Frontal cortex (tissue), 4 donors: ENCODE measurements around the gene FIGN. TPM values are rescaled to one million over a fixed set of nuclear protein-coding genes. Genes with fewer than 3 reads are reported as not detected.

ENCODE experiments used
- DNase-seq, 2 donors: peaks; one replicate each; pipeline ENCODE4 v3.0.0; 2012; ENCODE audit warnings: low spot score in 2 of 2
- FAIRE-seq: peaks from 2 replicates; lab custom pipeline; 2012; peaks lifted over from hg19 to GRCh38; lab: Jason Lieb, UNC
- total RNA-seq: library from RNA; depleted of rRNA; stranded (reverse); fragments of >200 nt; gene quantifications from one replicate; pipeline ENCODE4 v1.2.3, GENCODE V29; 2014
- donor health status: control.
- donor health status: control.
- donor health status: control.

The FIGN gene
- total RNA-seq, 1 donor from 2014 or later: 1.2 TPM

DNA sequence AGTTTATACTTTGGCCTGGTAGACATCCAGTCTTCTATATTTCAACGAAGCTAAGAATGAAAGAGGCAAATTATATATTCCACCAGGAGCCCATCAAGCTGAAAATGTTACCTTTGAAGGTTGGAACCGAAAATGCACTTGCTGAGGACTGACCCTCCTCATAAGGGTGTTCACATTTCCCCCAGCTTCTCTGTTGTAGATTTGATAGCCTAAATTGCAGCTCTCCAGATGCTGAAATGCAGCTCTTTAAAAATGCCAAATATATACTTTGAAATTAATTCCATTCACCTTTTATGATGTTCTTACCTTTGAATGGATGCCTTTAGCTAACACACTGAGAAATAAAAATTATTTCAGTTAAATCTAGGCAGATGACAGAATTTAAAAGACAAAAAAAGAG, 1.8 kb upstream of the FIGN start:
- DNase-seq (no peak), FAIRE-seq (no peak)

DNA sequence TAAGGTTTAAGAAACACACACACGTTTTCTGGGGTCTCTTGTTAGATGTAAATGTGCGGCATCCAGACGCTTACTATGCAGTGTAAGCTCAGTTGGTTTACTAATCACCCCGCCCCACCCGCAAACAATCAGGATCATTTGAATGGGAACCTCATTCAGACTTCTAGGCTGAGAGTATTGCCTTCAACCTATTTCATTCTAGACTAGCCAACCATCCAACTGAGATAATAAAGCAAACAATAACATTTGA, 1.3 kb upstream of the FIGN start:
- FAIRE-seq (no peak), DNase-seq (no peak)

DNA sequence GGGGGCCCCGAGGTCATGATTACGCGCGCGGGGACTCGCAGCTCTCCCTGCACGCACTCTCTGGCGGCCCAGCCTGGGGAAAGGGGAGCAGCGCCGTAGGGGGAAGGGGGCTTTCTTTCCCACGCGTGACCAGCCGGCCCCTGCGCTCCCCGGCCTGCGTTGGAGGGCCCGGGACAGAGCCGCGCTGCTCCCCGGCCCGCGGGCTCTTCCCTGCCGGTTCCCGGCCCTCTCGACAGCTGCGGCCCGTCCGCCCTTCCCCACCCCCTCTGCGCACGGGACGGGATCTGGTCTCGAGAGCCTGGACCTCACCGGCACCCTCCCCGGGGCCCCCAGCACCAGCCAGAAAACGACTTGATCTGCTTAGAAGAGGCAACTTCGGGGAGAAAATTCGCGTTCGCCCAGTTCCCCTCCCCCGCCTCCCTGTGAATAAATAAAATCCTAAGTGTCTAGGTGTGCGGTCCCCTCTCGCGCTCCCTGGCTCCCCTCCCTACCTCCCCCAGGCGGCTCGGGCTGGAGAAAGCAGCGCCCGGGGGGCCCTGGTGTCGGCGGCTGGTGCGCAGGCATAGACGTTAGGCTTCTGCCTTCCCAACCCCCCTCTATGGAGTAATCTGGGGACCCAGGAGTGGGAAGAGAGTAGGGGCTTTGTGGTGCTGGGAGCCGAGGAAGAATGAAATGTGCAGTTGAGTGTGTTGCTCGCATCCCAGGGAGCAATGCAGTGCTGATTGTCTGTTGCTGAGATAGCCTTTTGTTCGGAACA, 803 bp upstream of the FIGN start:
- DNase-seq: peak; percentile 41 to 46
- no peak for FAIRE-seq

DNA sequence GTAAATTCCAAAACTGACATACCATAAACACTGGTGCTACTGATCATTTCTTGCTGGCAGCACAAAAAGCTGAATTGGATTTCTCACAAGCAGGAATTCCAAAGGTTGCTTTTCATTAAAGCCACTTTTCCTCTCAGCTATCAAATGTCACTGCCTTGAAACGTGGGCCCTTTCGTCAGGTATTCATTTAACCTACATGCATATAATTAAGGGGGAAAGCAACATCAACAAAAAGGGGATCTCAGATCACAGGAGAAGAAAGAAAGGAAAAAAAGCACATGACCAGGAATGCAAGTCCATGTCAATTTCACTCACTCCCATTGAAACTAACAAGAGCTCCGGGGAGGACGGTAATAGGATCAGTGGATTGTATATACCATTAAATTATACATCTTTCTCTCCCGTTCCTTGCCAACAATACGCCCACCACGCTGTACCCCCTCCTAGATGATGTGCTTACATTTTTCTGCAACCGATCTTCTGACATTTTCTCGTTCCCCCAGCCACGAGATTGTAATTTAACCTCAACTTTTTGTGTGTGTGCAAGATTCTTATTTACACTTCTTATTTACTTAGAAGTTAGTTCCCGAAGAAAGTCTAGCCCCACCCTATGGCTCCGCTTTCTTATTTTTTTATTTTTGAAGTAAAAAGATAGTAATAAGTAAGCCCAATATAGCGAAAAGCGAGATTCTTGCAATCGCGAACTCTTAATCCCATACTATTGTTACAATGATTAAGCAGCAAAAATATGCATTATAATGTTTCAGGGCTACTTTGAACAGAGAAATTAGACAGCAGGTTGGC, 725 bp downstream of the FIGN start:
- no peak for FAIRE-seq
- DNase-seq: no peak

DNA sequence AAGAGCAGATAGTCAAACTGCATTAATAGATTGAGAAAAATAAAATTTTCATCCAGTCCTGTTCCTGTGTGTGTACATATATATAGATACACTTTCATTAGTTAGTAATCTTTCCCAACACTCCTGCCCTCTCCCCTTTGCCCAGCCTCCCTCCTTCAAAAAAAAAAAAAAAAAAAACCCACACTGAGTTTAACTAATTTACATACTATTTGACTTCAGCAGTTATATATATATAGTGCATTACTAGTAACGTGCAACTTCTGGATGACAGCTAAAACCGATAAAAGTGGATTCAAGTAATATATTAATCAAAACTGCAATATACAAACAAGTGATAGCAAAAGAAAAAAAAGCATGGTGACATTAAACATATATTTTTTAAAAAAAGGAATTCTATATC, 1.4 kb downstream of the FIGN start:
- no peak for DNase-seq
- FAIRE-seq: no peak

DNA sequence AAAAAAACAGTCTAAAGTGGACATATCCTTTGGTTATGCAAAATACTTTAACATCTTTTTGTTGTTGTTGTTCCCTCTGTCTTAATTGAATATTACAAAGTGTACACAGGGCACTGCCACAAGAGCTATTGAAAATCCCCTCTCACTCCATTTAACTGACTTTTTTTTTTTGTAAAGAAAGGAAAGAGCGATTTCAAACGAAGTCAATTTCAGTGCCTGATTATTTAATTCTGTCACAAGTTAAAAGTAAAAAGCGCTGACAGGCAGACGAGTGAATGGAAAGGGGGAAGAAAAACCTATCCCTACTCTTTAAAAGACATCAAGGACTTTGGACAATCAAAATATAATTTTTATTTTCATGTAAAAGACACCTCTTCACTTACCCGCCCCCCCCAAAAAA, 1.9 kb downstream of the FIGN start:
- DNase-seq (no peak), FAIRE-seq (no peak)

DNA sequence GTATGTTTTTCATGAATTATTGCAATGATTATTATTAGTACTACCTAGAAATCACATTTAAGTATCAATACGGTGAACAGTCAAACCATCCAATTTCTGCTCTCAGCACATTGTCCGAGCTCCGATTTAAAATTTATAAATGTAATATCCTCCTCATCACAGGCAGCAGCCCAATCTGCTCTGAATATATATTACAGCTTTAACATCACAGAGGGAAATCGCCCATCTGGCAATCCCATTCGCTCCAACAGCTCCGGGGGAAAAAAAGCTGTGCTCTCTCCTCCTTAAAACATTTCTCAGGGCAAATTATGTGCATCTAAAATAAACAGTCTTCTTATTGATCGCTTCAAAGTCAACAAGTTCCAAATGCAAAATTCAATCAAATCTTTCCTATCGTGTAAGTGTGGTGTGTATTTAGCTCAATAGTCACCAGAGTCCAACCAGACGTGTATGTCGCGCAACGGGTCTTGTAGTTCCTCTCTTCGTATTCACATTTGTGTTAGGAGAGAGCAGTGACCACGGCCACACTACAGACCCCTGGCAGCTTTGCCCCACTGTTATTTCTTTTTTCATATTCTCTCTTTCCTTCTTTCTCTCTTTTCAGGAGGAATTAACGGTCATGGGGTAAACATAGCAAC, 2.4 kb downstream of the FIGN start:
- DNase-seq (no peak), FAIRE-seq (no peak)

DNA sequence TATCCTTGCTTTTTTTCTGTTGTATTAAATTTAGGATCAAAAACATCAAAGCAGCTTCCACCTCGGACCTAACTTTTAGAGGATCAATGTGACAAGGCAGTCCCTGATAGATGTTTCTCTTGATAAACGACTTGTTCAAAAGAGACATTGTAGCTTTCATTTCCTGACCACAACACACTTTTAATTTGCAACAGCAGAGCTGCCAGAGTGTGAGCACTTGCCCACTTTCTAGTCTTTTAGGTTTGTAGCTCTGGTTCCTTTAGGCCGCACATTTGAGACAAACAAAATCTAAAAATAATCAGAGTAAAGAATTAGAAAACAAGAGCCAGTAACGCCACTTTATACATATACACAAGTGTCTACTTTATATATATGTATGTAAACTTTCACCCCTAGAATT, 3.1 kb downstream of the FIGN start:
- DNase-seq: no peak
- no peak for FAIRE-seq

DNA sequence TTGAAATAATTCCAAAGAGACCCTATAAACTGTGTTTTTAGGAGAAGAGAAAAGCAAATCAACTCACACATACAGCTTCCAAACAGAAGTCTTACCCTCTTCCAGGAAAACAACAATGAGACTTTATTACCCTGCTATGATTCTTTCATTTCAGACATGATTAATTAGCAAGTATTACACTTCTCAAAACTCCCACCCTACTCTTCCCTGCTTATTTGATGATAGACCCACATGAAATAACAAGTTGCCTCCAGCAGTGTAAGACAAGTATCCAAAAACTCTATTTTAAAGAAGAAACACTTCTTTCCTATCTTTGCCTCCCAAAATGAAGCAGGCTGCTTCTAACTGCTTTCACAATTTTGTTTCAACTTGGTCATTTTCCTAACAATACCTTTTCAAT, 4.1 kb downstream of the FIGN start:
- no peak for FAIRE-seq
- DNase-seq: no peak

DNA sequence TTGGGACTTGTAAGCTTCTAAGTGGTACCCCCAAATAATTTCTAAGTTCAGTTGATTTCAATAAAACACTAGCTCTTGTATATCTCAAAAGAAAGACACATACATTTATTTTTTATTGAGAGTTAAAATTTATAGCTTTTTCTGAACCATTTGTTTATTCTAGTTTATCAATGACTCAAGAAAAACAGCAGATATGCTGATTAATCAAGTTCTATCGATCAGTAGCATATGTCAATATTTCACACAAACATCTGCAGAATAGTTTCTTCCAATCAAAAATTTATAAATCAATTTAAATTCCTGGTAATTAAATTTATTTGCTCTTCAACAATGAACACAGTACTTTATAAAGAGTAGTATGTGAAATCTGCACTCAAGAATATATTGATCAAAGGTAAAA, 5.3 kb downstream of the FIGN start:
- no peak for DNase-seq
- no peak for FAIRE-seq

DNA sequence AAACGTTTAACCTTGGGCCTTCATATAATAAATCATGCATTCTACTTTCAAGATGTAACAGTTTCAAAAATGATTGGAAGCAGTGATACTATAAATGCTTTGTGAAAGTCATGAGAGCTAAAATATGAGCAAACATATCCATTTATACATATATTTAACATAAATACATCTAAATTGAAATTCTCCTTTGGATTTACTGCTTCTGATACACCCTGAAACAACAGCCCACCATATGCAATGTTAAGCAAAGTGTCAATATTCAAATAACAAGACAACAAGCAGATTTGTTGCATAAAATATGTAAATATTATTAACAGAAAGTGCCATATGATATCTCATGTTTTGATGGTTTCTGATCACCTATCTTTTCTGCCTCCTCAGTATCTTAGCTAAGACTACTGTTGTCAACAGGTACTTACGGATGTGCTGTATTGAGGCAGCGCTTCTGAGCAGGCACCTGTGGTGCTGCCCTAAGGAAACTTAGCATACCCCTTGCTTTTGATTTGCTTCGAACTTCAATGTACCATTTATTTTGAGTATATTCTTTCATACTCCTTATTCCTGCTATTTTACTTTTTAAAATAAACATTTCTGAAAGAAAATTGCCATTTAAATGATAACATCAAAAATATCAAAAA, 6.1 kb downstream of the FIGN start:
- FAIRE-seq: no peak
- no peak for DNase-seq

DNA sequence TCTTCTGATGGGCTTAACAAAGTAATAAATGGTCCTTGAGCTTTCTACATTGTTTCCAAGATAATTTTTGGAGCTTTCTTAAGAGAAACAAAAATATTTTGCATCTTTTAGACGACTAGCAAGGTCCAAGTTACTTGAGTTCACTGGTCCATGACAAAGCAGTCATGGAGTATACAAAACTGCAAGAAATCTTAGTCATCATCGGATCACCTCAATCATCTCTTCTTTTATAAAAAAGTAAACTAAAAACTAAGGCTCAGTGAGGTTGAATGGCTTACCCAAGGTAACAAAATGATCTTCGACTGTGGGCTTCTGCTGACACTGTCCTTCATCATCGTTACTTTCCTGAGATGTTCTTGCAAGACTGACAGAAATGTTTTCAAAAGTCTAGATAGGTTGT, 11.9 kb downstream of the FIGN start:
- DNase-seq: no peak
- FAIRE-seq: no peak

DNA sequence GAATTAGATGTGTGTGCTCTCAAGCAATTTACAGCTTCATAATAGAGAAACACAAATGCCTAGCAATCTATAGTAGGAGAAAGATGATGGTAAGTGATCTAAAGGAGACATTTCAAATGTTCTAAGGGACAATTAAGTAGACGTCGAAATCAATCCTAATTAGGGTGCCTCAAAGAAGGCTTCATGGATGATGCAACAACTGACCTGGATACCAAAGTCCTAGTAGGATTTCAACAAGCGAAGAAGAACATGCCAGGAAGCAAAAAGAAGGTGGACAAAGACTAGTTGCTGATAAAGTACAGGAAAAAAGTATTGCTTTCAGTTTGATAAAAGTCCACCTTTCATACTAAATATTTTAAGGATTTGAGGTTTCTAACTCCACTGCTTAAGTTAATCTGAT, 12.5 kb downstream of the FIGN start:
- FAIRE-seq (no peak), DNase-seq (no peak)

DNA sequence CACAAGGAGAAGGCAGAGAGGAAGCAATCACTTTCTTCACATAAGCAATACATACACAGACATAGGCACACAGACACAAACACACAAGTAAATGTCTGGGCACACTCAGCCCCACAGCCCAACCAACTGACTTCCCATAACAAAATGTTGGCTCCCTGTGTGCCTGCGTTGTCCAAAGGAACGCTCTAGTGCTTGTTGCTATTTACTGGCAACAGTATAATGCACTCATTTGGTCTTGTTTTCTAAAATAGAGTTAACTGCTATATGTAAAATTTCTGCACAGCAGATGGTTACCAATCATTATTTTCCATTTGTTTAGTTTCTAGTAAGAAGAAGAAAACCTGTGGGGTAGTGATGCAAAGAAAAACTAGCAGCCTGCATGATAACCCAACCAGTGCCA, 16.5 kb downstream of the FIGN start:
- FAIRE-seq: no peak

DNA sequence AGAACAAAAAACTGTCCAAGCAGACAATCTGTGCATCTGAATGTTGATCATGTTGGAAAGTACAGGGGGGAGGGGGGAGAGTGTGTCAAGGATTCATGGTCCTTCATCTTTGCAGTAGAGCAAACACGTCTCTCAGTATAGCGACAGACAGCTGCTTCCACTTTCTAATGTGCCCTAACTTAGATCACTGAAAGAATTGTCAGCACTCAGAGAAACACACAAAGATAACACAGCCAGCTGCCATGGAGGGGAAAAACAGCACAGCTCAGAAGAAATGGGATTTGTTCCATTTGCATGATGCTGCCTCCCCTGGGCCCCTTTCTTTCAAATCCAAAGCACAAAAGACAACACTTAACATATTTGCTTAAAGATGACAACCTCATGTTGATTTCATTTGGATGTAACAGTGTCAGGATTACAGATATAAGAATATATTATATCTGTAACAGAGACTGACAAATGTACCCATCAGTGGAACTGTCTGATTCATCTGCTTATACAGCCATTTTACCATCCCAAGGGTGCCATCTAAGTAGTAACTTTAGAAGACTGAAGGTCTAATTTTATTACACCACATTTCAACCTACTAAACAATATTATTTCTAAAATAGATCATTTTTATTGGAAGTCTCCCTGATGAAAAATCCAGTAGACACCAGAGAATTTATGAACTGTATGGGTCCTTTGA, 17.7 kb downstream of the FIGN start:
- DNase-seq (no peak), FAIRE-seq (no peak)

More for the DNA sequence above, 16.5 kb downstream of the FIGN start:
- DNase-seq: no peak

DNA sequence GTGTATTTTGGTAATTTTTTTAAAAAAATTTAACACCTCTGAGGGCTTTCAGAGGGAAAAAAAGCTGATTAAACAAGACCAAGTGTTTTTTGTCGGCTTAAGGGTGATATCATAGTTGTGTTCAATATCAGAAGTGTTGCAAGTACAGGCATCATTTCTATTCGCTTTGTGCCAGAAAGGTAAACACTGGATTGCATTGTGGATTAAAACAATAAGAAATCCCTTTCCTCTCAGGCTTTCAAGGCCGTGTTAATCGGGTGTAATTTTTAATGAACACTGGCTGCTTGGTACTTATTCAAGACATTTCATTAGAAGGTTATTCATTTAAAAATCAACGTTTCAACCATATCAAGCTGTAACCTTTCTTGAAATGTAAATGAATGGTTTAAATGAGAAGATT, 18.3 kb downstream of the FIGN start:
- DNase-seq: no peak
- FAIRE-seq: no peak

DNA sequence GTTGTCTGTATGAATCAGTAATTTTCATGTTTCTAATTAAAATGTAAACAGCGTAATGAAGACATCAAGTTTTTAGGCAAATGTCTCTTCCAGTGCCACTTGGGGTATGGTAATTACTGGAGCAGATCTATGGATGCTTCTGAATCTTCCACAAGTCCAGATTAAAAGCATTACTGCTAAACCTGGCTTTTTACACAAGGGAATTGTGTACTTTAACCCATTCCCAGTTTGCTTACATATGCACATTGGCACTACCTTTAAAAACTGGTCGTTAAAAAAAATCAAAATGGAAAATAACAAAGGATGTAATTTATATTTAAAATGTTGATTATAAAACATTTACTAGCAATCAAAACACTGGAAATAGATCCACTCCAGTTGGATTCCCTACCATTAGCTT, 19.7 kb downstream of the FIGN start:
- FAIRE-seq (no peak), DNase-seq (no peak)

DNA sequence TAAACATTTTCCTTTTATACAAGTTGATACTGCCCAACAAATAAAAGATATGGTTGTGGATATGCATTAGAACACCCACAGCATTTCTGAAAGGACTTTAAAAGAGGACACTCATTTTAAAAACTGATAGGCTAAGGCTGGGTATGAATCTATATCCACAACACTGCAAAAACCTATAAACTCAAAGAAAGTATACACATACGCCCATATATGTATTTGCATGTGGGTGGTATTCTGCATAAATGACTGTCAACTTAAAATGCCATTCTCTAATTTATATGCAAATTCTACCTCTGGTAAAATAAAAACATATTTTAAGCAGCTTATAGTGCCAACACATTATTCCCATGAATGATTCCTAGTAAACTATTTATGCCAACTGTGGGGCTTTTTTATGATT, 20.1 kb downstream of the FIGN start:
- FAIRE-seq (no peak), DNase-seq (no peak)

DNA sequence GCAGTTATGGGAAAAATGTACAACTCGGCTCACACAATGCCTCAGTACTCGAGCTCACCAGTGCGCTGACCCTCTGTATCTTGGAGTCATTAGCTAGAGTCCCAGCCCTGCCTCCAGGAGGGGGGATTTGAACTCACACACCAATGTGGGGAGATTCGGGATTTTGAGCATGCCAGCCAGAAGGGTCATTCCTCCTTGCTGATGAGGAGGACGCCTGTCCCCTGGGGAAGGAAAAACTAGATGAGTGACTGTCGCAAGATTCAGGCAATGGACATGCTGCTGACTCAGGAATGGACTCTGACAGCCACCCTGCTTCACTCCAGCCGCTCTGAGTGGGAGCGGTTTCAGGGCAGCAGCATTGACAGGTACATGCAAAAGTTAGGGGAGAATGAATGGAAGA, 20.6 kb downstream of the FIGN start:
- FAIRE-seq (no peak), DNase-seq (no peak)

DNA sequence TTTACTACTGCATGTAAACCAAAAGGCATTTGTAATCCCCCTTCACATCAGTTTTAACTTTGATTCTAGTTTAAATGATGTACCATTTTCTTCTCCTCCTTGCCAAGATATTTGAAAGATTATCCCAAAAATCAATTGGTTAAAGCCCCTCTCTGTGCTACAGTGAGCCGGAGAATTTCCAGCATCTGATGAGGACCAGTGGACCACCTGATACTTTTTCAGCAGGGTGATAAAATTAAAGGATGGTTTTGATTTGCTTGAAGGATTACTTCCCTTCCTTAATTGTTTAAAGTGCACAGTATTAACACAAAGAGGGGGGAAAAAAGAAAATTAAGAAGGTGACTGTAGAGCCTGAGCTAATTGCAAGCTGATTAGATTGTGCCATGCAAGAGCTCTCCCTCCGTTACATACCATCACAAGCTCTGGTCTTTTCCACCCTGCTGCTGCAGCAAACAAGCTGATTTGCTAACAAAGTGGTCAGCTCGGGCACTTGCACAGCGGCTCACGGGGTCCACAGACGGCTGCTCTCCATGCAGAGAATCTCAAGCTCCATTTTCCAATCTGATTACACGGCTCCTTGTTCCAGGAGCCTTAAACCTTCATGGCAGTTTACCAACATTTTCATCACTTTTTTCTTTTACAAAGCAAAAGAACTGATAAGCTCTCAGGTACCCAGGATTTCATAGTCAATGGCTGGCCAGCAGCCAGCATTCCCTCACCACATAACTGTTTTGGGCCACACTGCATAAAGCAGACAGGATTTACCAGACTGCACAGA, 22.1 kb downstream of the FIGN start:
- FAIRE-seq (no peak), DNase-seq (no peak)
